A673 (cell line): ENCODE data around the gene HCK. TPM values are rescaled to one million over a fixed set of nuclear protein-coding genes. Genes with fewer than 3 reads are reported as not detected.
A peak's percentile ranks its signal among the peaks of the same experiment; 100 is the strongest.

Experiments
- BruUV-seq: library from RNA; stranded (reverse); fragments of 400-500 nt; replicated peaks from 2 replicates; lab custom pipeline; 2021; lab: Mats Ljungman, UMichigan
- CTCF ChIA-PET: fragments of 300-600 bp; sonication (Branson Sonifier 250); formaldehyde crosslinking; loops from one replicate; lab custom pipeline; 2022; ENCODE audit warnings: antibody characterized with exemption; lab: Charles Lee
- POLR2A ChIA-PET: fragments of 300-600 bp; sonication (Branson Sonifier 250); formaldehyde crosslinking; loops from one replicate; lab custom pipeline; 2022; ENCODE audit warnings: antibody characterized with exemption; ENCODE audit not compliant: low non-redundant PET; lab: Charles Lee
- DNase-seq: peaks from one replicate; pipeline ENCODE4 v3.0.0-alpha.2; 2015; ENCODE audit warnings: low spot score
- H3K27ac ChIP-seq: fragments of 200-600 bp; sonication (generic); 2 replicates; pipeline ENCODE4 v1.5.1; 2016; ENCODE audit warnings: mixed run types, low read depth, mild to moderate bottlenecking, mixed read lengths, antibody characterized with exemption, low read length; ENCODE audit not compliant: poor library complexity, severe bottlenecking
- H3K27me3 ChIP-seq: fragments of 200-600 bp; sonication (generic); replicated peaks from 2 replicates; pipeline ENCODE4 v1.6.1; 2017; ENCODE audit warnings: mixed run types, low read depth, mild to moderate bottlenecking, mixed read lengths, antibody characterized with exemption, low read length; ENCODE audit not compliant: insufficient read depth, poor library complexity
- H3K36me3 ChIP-seq: fragments of 200-600 bp; sonication (generic); 2 replicates; pipeline ENCODE4 v1.6.1; 2016; ENCODE audit warnings: mixed run types, mild to moderate bottlenecking, mixed read lengths, antibody characterized with exemption, low read length; ENCODE audit not compliant: insufficient read depth, poor library complexity, severe bottlenecking
- H3K4me1 ChIP-seq: fragments of 200-600 bp; sonication (generic); 2 replicates; pipeline ENCODE4 v1.6.1; 2017; ENCODE audit warnings: mixed run types, mild to moderate bottlenecking, mixed read lengths, antibody characterized with exemption, low read length; ENCODE audit not compliant: insufficient read depth, poor library complexity, severe bottlenecking
- H3K4me3 ChIP-seq: fragments of 200-600 bp; sonication (generic); 2 replicates; pipeline ENCODE4 v1.5.1; 2016; ENCODE audit warnings: low read depth, mixed run types, mild to moderate bottlenecking, mixed read lengths, low read length; ENCODE audit not compliant: poor library complexity, severe bottlenecking
- H3K9me3 ChIP-seq: fragments of 200-600 bp; sonication (generic); 2 replicates; pipeline ENCODE4 v1.6.1; 2016; ENCODE audit warnings: mixed run types, low read depth, mild to moderate bottlenecking, mixed read lengths, antibody characterized with exemption, low read length; ENCODE audit not compliant: poor library complexity, severe bottlenecking
- CTCF ChIP-seq: fragments of 300-800, 200-600 bp; sonication (generic); conservative IDR thresholded peaks from 2 replicates; pipeline ENCODE4 v1.5.1; 2017; ENCODE audit warnings: low read depth, mild to moderate bottlenecking, antibody characterized with exemption, low read length, moderate library complexity, mixed read lengths
- EZH2 ChIP-seq: fragments of 200-600 bp; sonication (generic); IDR thresholded peaks from 2 replicates; pipeline ENCODE4 v1.6.1; 2017; ENCODE audit warnings: borderline replicate concordance, low read depth, mild to moderate bottlenecking, mixed read lengths, antibody characterized with exemption, low read length; ENCODE audit not compliant: poor library complexity, severe bottlenecking
- intact Hi-C: fragments of 100-400 bp; cut with micrococcal nuclease; formaldehyde crosslinking; loops from one replicate; pipeline ENCODE4 v1.10.0; 2022; ENCODE audit not compliant: unreplicated experiment
- total RNA-seq: library from RNA; stranded (reverse); gene quantifications from 2 replicates; pipeline ENCODE4 v1.2.3, GENCODE V29; 2021

HCK gene
- total RNA-seq, 1 experiment from 2014 or later, result not detected

- H3K27ac ChIP-seq, result peak overlapping the region; percentile 99
- no peak for DNase-seq
- peaks cover 8% of the 10 kb centered on the region for H3K27me3 ChIP-seq
- intact Hi-C loops, result no loop called here
- peaks cover 6% of the 10 kb centered on the region for H3K4me1 ChIP-seq
- ChIA-PET CTCF (no interaction called here), POLR2A (no interaction called here)
- peaks cover 6% of the 10 kb centered on the region for H3K36me3 ChIP-seq
- TF ChIP-seq EZH2, result no peak
- no peak for TF ChIP-seq CTCF
- H3K9me3 ChIP-seq, result no peaks in the 10 kb centered on the region
- peak overlapping the region; percentile 70 for H3K4me3 ChIP-seq
- TSS peak; percentile 51 for BruUV-seq
Observed at GRCh38 chr20:32110727-32111126, 58.7 kb downstream of the HCK start.

GRCh38 chr20:32111156-32111686 is 59.2 kb downstream of the HCK start:
- DNase-seq, result no peak
- peaks cover 6% of the 10 kb centered on the region for H3K36me3 ChIP-seq
- H3K27me3 ChIP-seq, result peaks cover 8% of the 10 kb centered on the region
- intact Hi-C loops, result no loop called here
- TF ChIP-seq EZH2, result no peak
- no peak for TF ChIP-seq CTCF
- no peaks in the 10 kb centered on the region for H3K9me3 ChIP-seq
- peak overlapping the region; percentile 70 for H3K4me3 ChIP-seq
- no peak overlapping the region for H3K27ac ChIP-seq
- ChIA-PET CTCF (no interaction called here), POLR2A (no interaction called here)
- peaks cover 8% of the 10 kb centered on the region for H3K4me1 ChIP-seq
- BruUV-seq, result no TSS peak

- intact Hi-C loops, result no loop called here
- no TSS peak for BruUV-seq
Observed at GRCh38 chr20:32111753-32112152, 59.7 kb downstream of the HCK start.

More at GRCh38 chr20:32111753-32112152, 59.7 kb downstream of the HCK start:
- ChIA-PET POLR2A (no interaction called here), CTCF (no interaction called here)
- H3K4me3 ChIP-seq, result no peak overlapping the region
- H3K27me3 ChIP-seq, result peaks cover 4% of the 10 kb centered on the region
- no peaks in the 10 kb centered on the region for H3K9me3 ChIP-seq
- no peak for DNase-seq
- H3K27ac ChIP-seq, result no peak overlapping the region
- H3K4me1 ChIP-seq, result peaks cover 13% of the 10 kb centered on the region
- TF ChIP-seq CTCF (no peak), EZH2 (no peak)
- H3K36me3 ChIP-seq, result peaks cover 6% of the 10 kb centered on the region
